ENCODE results near the gene DYNLT2. TPM values are rescaled to one million over a fixed set of nuclear protein-coding genes. Genes with fewer than 3 reads are reported as not detected.

The DYNLT2 gene
- total and polyA plus RNA-seq, 2 of the 13 experiments (the other 11 are each of a cell fraction or from before 2014, with no cell fraction given) = 2.1 to 4.3 TPM

GRCh38 chr6:169800668-169801395 lies 49.5 kb upstream of the DYNLT2 start (continued):
- peak; percentile 88; the same call in 1 of the 2 replicates for TF ChIP-seq ZFP91 (CRISPR knock-in tag; IDR thresholded peaks at IDR 0.05; ENCODE audit: borderline replicate concordance)
- TF ChIP-seq ZNF597 (CRISPR knock-in tag; IDR thresholded peaks at IDR 0.05) = no peak
- TF ChIP-seq ZSCAN21 (CRISPR knock-in tag; IDR thresholded peaks at IDR 0.05; ENCODE audit: borderline replicate concordance) = no peak; the same call in 1 of the 2 replicates
- no peak for TF ChIP-seq PCBP2 (optimal IDR thresholded peaks at IDR 0.05; ENCODE audit: low read depth, low read length, poor library complexity, severe bottlenecking)
- TF ChIP-seq CERS6 (CRISPR knock-in tag; IDR thresholded peaks at IDR 0.05) = no peak
- TF ChIP-seq ZNF563 (CRISPR knock-in tag; IDR thresholded peaks at IDR 0.05) = peak; percentile 61; the same call in 1 of the 2 replicates
- 0 out of 2 replicates have a peak, but pooled peaks have one; percentile 72 for TF ChIP-seq ZBTB34 (CRISPR knock-in tag; IDR thresholded peaks at IDR 0.05)
- 0 out of 2 replicates have a peak, but pooled peaks have one; percentile 57 for TF ChIP-seq TARDBP (CRISPR knock-in tag; IDR thresholded peaks at IDR 0.05)
- TF ChIP-seq NR2C2 (CRISPR knock-in tag; IDR thresholded peaks at IDR 0.05; ENCODE audit: borderline replicate concordance) = peak; percentile 33
- TF ChIP-seq THAP11 (CRISPR knock-in tag; IDR thresholded peaks at IDR 0.05) = peak; percentile 45; the same call in 1 of the 2 replicates
- no peak for TF ChIP-seq ZNF326 (CRISPR knock-in tag; IDR thresholded peaks at IDR 0.05; ENCODE audit: borderline replicate concordance)
- peak; percentile 46 for TF ChIP-seq ZBTB14 (CRISPR knock-in tag; IDR thresholded peaks at IDR 0.05)
- TF ChIP-seq TOPORS (CRISPR knock-in tag; IDR thresholded peaks at IDR 0.05) = 0 out of 2 replicates have a peak, but pooled peaks have one; percentile 33
- TF ChIP-seq ZNF124 (CRISPR knock-in tag; IDR thresholded peaks at IDR 0.05) = no peak; the same call in 1 of the 2 replicates
- TF ChIP-seq SIN3A (IDR thresholded peaks at IDR 0.05; ENCODE audit: borderline replicate concordance, low read depth, low read length) = peak; percentile 91
- no peak for TF ChIP-seq SUZ12 (IDR thresholded peaks at IDR 0.05; ENCODE audit: low read depth, low read length)
- no peak for TF ChIP-seq ZNF605 (CRISPR knock-in tag; IDR thresholded peaks at IDR 0.05)
- no peak for TF ChIP-seq SNAPC5 (CRISPR knock-in tag; IDR thresholded peaks at IDR 0.05; ENCODE audit: borderline replicate concordance)
- TF ChIP-seq NR1H2 (CRISPR knock-in tag; IDR thresholded peaks at IDR 0.05; ENCODE audit: borderline replicate concordance, low read depth) = peak; percentile 64; the same call in 1 of the 2 replicates
- peak; percentile 61 for TF ChIP-seq KDM6A (CRISPR knock-in tag; IDR thresholded peaks at IDR 0.05; ENCODE audit: low read depth)
- TF ChIP-seq RELA (CRISPR knock-in tag; IDR thresholded peaks at IDR 0.05) = no peak
- TF ChIP-seq HIVEP1 (CRISPR knock-in tag; IDR thresholded peaks at IDR 0.05) = peak; percentile 70; the same call in 1 of the 2 replicates
- TF ChIP-seq PAF1 (CRISPR knock-in tag; IDR thresholded peaks at IDR 0.05) = no peak

Measured in HepG2 (cell line).